T-helper 9 cell (primary cell): ENCODE measurements around the gene PKIB.

Source experiments
- DNase-seq: peaks from one replicate; pipeline ENCODE4 v3.0.0-alpha.2; 2020

The PKIB gene

DNA sequence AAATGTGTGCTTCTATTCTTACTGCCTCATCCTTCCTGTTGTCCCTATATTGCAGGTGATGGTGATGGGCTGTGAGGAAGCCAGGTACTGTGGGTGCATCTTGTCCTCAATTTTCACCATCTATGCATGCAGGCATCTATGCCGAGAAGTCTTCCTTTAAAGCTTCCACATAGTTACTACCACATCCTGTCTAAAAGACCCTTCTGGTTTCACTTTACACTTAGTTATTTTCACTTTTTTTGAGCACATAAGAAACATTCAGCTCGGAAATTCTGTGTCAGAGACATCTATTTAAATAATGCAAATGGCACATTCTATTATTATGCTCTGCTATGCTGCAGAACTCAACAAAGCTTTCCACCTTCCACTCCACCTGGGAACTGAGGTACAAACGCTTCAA lies 141.1 kb downstream of the PKIB start:
- no peak for DNase-seq

DNA sequence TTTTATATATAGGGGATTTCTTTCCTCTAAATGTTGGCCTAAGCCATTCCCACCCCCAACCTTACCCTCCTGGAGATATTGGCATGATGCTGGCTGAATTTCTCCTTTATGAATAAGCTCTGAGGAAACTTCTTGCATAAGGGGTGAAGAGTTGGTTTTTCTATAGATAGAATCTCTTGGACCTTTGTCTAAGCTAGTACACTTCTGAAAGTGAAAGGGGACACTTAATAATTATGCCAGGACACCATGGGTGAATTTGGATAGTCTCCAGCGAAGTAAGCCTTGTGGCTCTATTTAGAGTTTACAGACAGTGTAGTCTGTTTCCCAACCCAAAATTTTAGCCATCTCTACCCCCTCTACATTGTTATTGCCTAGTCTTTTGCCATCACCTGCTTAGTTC lies 142.3 kb downstream of the PKIB start:
- DNase-seq: no peak

DNA sequence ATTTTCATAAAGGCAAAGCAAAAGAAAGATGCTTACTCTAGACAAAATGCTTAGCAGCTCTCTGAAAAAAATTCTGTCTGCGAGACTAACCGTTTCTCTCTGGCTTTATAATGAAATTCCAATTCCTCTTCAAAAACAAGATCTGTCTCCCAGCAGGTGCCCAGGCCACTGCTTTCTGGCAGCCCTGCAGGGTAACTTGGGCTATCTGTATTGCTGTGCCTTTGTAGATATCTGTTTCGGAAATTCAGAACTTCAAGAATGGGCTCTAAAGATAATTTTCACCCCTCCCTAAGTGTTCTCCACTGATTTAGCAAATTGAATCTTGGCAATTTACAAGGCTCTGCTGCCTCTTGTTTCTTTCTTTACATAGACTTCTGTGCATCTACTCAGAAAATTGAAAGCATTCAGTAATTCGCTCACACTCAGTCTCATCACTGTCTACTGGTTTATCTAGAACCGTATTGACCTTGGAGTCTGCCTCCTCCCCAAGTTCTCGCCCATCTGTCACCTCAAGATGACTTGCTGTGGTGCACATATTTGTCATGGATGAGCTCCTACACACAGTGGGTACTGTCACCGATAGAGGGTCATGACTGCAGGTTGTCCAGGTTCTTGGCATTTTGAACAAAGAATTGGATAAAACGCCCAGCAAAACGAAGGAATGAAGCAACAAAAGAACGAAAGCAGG lies 142.9 kb downstream of the PKIB start:
- no peak for DNase-seq

DNA sequence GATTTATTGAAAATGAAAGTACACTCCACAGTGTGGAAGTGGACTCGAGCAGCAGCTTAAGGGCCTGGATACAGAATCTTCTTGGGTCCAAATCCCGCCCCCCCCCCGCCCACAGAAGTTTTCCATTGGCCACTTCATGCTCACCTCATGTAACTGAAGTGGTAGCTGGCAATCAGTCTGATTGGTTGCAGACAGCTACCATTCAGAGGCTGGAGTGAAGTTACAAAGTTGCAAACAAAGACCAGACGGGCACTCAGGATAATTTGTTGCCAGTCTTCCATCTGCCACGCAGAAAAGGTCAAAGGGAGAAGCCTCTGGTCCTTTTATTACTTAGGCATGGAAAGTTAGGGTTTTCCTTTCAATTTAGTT lies 143.5 kb downstream of the PKIB start:
- no peak for DNase-seq

DNA sequence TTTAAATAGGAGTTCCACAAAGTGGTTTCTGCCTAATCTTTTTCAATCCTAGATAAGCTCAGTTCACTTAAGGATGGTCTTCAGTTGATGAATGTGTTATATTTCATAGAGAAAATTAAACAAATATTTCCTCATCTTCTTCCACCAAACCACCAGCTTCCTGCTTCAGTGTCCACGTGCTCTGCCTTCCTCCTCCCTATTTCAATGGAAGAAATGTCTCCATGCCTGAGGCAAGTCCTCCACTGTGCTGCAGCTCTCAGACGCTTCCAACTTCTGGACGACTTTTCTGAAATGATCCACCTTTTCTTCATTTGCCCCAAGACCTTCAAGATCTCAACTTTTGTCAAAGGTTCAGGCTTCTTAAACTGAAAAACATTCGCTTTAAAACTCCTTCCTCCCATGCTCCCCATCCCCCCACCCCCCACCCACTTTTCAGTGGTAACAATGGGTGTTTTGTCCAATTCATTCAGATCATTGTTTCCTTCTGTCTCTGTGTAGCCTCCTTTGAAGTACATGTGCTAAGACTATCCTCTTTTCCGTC lies 144.1 kb downstream of the PKIB start:
- DNase-seq: no peak

DNA sequence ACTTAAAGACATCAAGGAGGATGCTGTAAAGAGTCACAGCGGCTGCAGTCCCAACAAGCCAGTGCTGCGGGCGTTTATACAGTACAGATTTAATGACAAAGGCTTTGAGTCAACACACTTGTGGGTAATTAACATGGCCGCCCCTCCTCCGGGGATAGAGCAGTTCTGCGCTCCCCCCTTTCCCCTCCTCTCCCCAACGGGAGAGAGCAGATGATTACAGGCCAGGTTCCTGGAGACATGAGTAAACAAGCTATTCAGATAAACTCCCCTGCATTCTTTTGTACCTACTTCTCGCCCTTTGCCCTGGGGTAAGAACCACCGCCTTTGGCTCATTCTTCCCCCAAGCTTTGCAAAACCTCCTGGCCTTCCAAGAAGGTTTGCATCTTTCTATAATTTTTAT lies 145.7 kb downstream of the PKIB start:
- no peak for DNase-seq

DNA sequence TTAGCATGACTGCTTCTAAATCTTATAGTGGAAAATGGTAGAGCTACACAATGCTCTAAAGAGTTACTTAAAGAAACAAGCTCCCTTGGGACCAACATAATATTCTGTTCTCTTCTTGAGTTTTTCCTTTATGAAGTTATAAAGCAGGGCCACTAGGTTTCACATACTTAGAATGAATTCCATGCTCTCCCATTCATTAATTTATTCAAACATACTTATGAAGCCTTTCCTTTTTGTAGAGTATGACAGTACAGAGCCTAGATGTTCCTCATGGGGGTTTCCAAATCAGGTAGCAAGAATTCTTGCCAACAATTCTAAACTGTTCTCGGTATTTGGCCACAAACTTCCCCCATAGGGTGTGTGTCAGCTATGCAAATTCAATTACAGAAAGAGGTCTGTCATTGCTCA lies 148.7 kb downstream of the PKIB start:
- no peak for DNase-seq

DNA sequence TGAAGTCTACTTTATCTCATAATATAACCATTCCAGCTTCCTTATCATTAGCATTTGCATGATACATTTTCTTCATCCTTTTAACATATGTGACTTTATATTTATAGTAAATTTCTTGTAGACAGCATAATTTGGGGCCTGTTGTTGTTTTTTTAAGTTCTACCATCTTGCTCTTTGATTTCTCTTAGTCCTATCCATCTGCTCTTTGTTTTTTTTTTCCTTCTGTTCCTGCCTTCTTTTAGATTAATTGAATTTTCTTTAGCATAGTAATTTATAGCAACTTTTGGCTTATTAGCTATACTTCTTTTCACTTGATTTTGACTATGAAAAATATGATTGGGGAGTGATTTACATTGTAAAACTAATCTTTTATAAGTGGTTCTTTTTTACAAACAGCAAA lies 150.1 kb downstream of the PKIB start:
- no peak for DNase-seq

DNA sequence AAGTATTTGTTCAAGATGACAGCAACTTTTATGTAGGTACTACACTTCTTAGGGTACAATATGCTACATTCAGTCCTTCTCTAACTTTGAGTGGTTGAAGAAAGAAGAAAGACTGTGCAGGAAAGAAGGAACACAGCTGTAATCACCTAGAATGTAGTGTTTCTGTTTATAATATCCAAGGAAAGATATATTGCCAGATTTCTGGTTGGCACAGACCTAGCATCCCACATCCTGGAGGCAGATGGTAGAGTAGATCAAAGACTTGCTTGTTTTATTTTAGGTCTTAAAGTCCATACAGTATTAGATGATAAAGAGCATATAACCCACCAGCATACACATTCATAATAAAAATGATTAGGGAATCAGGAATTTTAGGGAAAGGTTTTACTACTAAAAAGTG lies 156.1 kb downstream of the PKIB start:
- DNase-seq: no peak

DNA sequence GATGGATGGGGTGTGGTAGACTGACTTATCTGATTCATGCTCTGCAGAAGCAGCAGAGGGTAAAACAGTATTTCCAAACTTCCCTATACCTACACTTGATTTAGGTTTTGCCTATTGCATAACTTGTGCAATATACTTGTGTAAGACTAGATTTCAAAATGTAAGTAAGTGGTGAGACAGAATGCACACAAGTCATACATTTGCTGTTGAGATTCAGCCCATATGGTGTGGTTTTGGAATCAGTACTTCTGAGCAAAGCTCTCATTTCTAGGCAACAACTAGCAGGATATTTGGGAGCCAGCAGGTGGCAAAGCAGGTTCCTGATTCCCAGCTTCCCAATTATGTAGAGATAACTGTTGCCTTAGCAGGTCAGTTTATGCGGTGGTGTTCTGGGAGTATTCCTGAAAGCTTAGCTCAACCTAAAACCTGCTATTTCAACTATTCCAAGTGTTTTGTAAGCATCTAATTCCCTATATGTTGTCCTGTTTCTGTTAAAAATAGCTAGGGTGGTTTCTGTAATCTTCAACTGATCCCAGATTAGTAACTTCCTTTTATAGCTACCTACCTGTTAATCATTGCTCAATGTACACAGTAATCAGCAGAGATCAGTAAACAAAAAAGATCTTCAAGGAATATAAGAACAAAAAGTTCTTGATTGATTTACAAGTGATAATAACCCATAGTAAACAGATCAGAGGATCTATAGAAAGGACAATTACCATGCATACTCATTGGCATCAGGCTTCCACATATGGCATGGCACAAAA lies 160.8 kb downstream of the PKIB start:
- DNase-seq: no peak

DNA sequence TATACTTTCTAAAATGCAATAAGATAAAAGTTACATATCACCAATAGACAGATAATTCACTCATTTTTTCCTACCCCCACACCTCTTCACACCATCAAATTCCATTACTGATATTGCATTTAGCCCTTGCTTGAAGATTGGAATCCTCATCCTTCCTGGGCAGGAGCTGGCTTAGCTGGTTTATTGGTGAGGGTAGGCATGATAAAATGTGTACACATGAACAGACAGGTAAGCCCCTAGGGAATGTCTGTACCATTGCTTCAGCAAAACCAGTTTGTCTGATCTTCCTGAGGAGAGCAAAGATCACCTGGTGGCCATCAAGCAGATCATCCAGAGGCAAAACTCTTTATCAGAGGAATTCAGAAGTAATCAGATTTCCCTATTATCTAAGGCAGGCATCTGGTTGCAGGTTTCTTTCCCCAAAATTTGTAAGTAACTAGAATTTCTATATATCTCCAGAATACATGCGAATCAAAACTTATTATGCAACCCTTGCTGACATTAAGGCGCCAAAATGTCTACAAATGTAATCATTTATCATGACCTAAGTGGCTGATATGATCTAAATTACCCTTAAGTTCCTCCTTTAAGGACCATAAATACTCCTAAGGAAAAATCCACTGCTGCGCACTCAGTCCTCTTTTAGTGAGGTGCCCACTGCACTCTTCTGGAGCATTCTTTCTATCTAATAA lies 162.7 kb downstream of the PKIB start:
- DNase-seq: no peak
